K562 (cell line): Measurements from ENCODE around the gene CDC20B. TPM values are rescaled to one million over a fixed set of nuclear protein-coding genes. Genes with fewer than 3 reads are reported as not detected.

Experiments
- ASH1L ChIP-seq: fragments of 450-650 bp; IDR thresholded peaks from 2 replicates; pipeline ENCODE4 v1.6.1; 2018; ENCODE audit warnings: borderline replicate concordance, mild to moderate bottlenecking, low read depth; ENCODE audit not compliant: partially characterized antibody
- CHD2 ChIP-seq: IDR thresholded peaks from 2 replicates; pipeline ENCODE4 v1.6.1; 2011; ENCODE audit warnings: low read depth, low read length
- CREB3L1 ChIP-seq: fragments of 450-650 bp; IDR thresholded peaks from 2 replicates; pipeline ENCODE4 v1.6.1; 2014; ENCODE audit warnings: low read depth, mild to moderate bottlenecking, moderate library complexity, borderline replicate concordance
- GABPA ChIP-seq: fragments of 200-800 bp; sonication (Bioruptor generic); conservative IDR thresholded peaks from 2 replicates; pipeline ENCODE4 v1.6.1; 2016; ENCODE audit warnings: low read depth, missing genetic modification characterization, missing compliant biosample characterization
- MITF ChIP-seq: IDR thresholded peaks from 2 replicates; pipeline ENCODE4 v1.6.1; 2014; ENCODE audit warnings: antibody characterized with exemption
- MYBL2 ChIP-seq, 2 experiments: fragments of 450-650 bp in 1 of 2; sonication (generic) in 1 of 2; formaldehyde crosslinking in 1 of 2; IDR thresholded peaks; 2 replicates each; pipeline versions ENCODE4 v1.6.1 to v1.8.1; 2017 to 2022; ENCODE audit warnings: borderline replicate concordance in 1 of 2, inconsistent platforms in 1 of 2, low read depth in 1 of 2, mild to moderate bottlenecking in 1 of 2, missing genetic modification reagents in 1 of 2, moderate library complexity in 1 of 2
- OTX1 ChIP-seq: fragments of 450-650 bp; formaldehyde crosslinking; IDR thresholded peaks from 2 replicates; pipeline ENCODE4 v1.4.0; 2022; ENCODE audit warnings: mild to moderate bottlenecking
- PURB ChIP-seq: sonication (generic); formaldehyde crosslinking; IDR thresholded peaks from 2 replicates; pipeline ENCODE4 v1.9.0; 2021; ENCODE audit warnings: low read depth, mild to moderate bottlenecking, missing genetic modification reagents
- ZFP36 ChIP-seq: fragments of 150-350 bp; IDR thresholded peaks from 2 replicates; pipeline ENCODE4 v1.6.1; 2018; ENCODE audit warnings: low read length, low read depth; ENCODE audit not compliant: partially characterized antibody
- ZNF274 ChIP-seq: IDR thresholded peaks from 2 replicates; pipeline ENCODE4 v1.6.1; 2011; ENCODE audit warnings: low read depth, mild to moderate bottlenecking, low read length, moderate library complexity, borderline replicate concordance
- ZNF280B ChIP-seq: fragments of 250-450 bp; sonication (Bioruptor Pico); IDR thresholded peaks from 2 replicates; pipeline ENCODE4 v1.5.1; 2021; ENCODE audit warnings: mild to moderate bottlenecking
- ZNF41 ChIP-seq: fragments of 250-450 bp; sonication (Bioruptor Pico); conservative IDR thresholded peaks from 2 replicates; pipeline ENCODE4 v1.4.0; 2020; ENCODE audit warnings: mild to moderate bottlenecking
- polyA plus RNA-seq, 8 experiments: library from polyadenylated mRNA; depleted of rRNA in 4 of 8; stranded (reverse) in 5 of 8; unstranded in 3 of 8; fragments of >200 nt; fragmentation: Nextera tagmentation in 2 of 8; fragmentation: Illumina TruSeq in 1 of 8; extraction: Ambion mirVana in 2 of 8; extraction: Trizol in 1 of 8; gene quantifications; 2 replicates each; pipeline versions ENCODE4 v1.2.1 to v1.2.3, GENCODE V29; 2011 to 2014; ENCODE audit warnings: inconsistent platforms in 1 of 8, missing spikeins in 1 of 8
- total RNA-seq, 7 experiments: library from RNA; depleted of rRNA in 6 of 7; stranded (reverse); fragments of >200 nt in 6 of 7; fragmentation: Illumina TruSeq in 2 of 7; extraction: Trizol in 2 of 7; gene quantifications; 2 replicates each; pipeline versions ENCODE4 v1.2.1 to v1.2.3, GENCODE V29; 2011 to 2021; ENCODE audit warnings: low replicate concordance in 1 of 7
- TF ChIP-seq, protein P1 (sequence below): fragments of 450-650 bp; IDR thresholded peaks from 2 replicates; pipeline ENCODE4 v1.6.1; 2016; ENCODE audit warnings: missing biosample characterization, missing genetic modification characterization
- TF ChIP-seq, protein P2 (sequence below), 2 experiments: IDR thresholded peaks; 2 replicates each; pipeline ENCODE4 v1.6.1; 2011; ENCODE audit warnings: borderline replicate concordance in 1 of 2, control low read depth in 1 of 2, low read depth in 1 of 2, low read length in 1 of 2, mild to moderate bottlenecking in 1 of 2, mixed read lengths in 1 of 2, moderate library complexity in 1 of 2; ENCODE audit not compliant: insufficient read depth in 1 of 2, insufficient read length in 1 of 2, poor library complexity in 1 of 2, severe bottlenecking in 1 of 2; ENCODE audit errors: extremely low read depth in 1 of 2

The CDC20B gene
- total and polyA plus RNA-seq, 9 of the 15 experiments (the other 6 are each of a cell fraction or from before 2014, with no cell fraction given) = 0.04 TPM; not detected in 8

GRCh38 chr5:55172937-55173686 is at the start of gene CDC20B (continued):
- TF ChIP-seq CREB3L1 = peak; percentile 26; the same call in 1 of the 2 replicates
- no peak for TF ChIP-seq MYBL2 (IDR thresholded peaks at IDR 0.05; ENCODE audit: low read depth)
- TF ChIP-seq MYBL2 (CRISPR knock-in tag; IDR thresholded peaks at IDR 0.05; ENCODE audit: borderline replicate concordance) = no peak
- TF ChIP-seq ZFP36 = peak; percentile 12
- TF ChIP-seq ZNF41 = no peak
- no peak for TF ChIP-seq PURB
- no peak for TF ChIP-seq ZNF280B (CRISPR knock-in tag)
- no peak for TF ChIP-seq CHD2
- no peak for TF ChIP-seq ASH1L
- TF ChIP-seq OTX1 (CRISPR knock-in tag) = no peak
- TF ChIP-seq, protein P1, sequence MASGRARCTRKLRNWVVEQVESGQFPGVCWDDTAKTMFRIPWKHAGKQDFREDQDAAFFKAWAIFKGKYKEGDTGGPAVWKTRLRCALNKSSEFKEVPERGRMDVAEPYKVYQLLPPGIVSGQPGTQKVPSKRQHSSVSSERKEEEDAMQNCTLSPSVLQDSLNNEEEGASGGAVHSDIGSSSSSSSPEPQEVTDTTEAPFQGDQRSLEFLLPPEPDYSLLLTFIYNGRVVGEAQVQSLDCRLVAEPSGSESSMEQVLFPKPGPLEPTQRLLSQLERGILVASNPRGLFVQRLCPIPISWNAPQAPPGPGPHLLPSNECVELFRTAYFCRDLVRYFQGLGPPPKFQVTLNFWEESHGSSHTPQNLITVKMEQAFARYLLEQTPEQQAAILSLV (tag) = no peak
- no peak for TF ChIP-seq MITF
- TF ChIP-seq, protein P2, sequence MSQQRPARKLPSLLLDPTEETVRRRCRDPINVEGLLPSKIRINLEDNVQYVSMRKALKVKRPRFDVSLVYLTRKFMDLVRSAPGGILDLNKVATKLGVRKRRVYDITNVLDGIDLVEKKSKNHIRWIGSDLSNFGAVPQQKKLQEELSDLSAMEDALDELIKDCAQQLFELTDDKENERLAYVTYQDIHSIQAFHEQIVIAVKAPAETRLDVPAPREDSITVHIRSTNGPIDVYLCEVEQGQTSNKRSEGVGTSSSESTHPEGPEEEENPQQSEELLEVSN (IDR thresholded peaks at IDR 0.05; ENCODE audit: borderline replicate concordance in 1 of 2, extremely low read depth in 1 of 2, insufficient read depth in 1 of 2, insufficient read length in 1 of 2, low read depth in 1 of 2, low read length in 1 of 2, poor library complexity in 1 of 2, severe bottlenecking in 1 of 2) = peak; percentile 37 to 82
- TF ChIP-seq ZNF274 = no peak
- no peak for TF ChIP-seq GABPA (tag)
